Cardiac septum (tissue), 1 donor: ENCODE measurements around the gene MICAL2. TPM values are rescaled to one million over a fixed set of nuclear protein-coding genes. Genes with fewer than 3 reads are reported as not detected.

ENCODE experiments used
- DNase-seq: peaks from one replicate; pipeline ENCODE4 v3.0.0-alpha.2; 2020; ENCODE audit warnings: low spot score
- intact Hi-C: fragments of 100-400 bp; cut with DNase I; formaldehyde crosslinking; loops from one replicate; pipeline ENCODE4 v1.14.0; 2022
- total RNA-seq: library from RNA; stranded (reverse); fragmentation: NEBNext Ultra II Directional; extraction: Animal tissue kit (Norgen Biotek cat#: 25700); gene quantifications from one replicate; pipeline ENCODE4 v1.2.1, GENCODE V29; 2021
- donor health status: DM: no; HTN: no; CAD: no.

MICAL2 gene
- total RNA-seq, 1 donor from 2014 or later: 98.7 TPM

- intact Hi-C loops: no loop called here
- DNase-seq: no peak
These were observed 18.3 kb upstream of the MICAL2 start for GRCh38 chr11:12091956-12092558.

- intact Hi-C loops: no loop called here
These were observed 17.7 kb upstream of the MICAL2 start for GRCh38 chr11:12092714-12093113.

GRCh38 chr11:12094872-12095800 lies 15.3 kb upstream of the MICAL2 start:
- intact Hi-C loops: no loop called here
- DNase-seq: no peak

More at GRCh38 chr11:12092714-12093113, 17.7 kb upstream of the MICAL2 start:
- no peak for DNase-seq

DNA sequence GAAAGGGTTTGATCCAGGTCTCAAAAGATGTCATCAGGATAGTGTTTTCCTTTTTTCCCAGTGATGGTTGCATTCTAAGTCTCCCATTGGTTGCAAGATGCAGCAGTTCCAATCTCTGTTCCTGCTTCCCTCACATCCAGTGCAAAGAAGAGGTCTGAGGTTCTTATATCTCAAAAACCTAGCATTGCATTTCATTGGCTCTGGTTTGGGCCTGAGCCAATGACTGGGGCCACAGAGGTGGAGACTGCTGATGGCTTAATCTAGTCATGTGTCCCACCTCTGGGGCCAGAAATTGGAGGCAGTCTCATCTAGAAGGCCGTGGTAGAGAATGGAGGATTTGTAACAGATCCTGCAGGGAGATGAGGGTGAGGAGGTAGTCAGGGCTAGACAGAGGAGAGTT lies 13.2 kb upstream of the MICAL2 start:
- intact Hi-C loops: no loop called here
- no peak for DNase-seq

- intact Hi-C loops: no loop called here
- DNase-seq: no peak
These were observed 11.8 kb upstream of the MICAL2 start for GRCh38 chr11:12098601-12099000.

DNA sequence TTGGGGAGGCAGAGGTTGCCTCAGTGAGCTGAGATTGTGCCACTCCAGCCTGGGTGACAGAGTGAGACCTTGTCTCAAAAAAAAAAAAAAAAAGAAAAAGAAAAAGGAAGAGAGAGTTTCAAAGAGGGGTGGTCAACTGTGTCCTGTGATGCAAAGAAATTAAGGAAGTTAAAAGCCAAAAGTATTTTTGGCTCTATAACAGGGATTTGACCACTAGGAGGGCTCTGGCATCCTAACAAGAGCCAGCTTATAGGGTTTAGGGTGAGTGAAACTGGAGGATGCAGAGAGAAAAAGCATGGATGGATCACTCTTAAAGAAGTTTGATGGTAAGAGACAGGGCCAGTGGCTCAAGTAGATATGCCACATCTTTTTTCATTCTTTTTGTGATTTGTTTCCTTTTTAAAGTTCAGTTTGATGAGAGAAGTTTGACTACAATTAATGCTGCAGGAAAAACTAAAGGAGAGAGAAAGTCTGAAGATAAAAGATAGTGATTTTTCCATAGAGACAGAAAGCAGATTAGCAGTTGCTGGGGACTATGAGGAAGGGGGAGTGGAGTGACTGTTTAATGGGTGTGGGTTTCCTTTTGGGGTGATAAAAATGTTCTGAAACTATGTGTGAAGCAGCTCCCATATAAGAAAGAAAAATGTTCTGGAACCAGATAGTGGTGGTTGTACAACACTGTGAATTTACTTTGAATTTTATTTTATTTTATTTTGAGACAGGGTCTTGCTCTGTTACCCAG lies 11.1 kb upstream of the MICAL2 start:
- no peak for DNase-seq
- intact Hi-C loops: no loop called here

DNA sequence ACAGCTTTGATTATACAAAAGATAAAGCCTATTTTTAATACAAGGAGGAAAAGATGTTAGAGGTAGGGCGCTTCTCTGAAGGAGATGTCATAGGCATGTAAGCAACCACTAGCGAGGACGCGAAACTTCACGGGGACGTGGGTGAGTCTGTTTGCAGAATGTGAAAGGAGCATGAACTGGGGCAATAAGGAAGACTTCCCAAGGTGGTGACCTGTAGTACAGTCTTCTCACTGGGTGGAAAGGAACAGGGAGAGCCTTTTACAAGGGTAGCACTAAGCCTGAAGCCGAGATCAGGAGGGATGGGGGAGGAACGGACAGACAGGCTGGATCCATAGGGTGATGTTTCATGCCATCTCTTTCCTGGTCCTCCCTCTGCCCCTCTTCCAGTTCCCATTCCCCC lies 10.0 kb upstream of the MICAL2 start:
- no peak for DNase-seq
- intact Hi-C loops: loop anchor here (5.0 kb wide), 1 partner anchor 57 kb away; no protein-coding TSS in a partner anchor

DNA sequence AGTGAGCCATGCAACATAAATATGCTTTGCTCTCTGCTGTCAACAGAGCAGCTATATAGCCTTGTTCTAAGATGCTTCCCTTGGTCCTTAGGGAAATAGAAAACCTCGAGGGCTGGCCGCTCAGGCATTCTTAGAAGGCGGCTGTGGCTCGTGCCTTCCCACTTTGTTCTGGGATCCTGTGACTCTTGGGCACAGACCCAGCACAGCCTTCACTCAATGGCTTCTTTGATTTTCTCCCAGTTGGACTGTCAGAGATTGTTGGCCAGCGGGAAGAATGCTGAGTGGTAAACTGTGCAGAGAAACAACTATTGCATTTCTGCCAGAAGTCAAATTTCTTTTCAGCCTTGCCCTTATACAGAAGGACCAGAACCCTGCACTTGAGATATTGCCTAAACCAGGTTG lies 9.5 kb upstream of the MICAL2 start:
- intact Hi-C loops: loop anchor here (5.0 kb wide), 1 partner anchor 56 kb away; no protein-coding TSS in a partner anchor
- DNase-seq: no peak

- no peak for DNase-seq
- intact Hi-C loops: loop anchor here (5.0 kb wide), 1 partner anchor 56 kb away; no protein-coding TSS in a partner anchor
These were observed 9.1 kb upstream of the MICAL2 start for GRCh38 chr11:12101318-12101717.

DNA sequence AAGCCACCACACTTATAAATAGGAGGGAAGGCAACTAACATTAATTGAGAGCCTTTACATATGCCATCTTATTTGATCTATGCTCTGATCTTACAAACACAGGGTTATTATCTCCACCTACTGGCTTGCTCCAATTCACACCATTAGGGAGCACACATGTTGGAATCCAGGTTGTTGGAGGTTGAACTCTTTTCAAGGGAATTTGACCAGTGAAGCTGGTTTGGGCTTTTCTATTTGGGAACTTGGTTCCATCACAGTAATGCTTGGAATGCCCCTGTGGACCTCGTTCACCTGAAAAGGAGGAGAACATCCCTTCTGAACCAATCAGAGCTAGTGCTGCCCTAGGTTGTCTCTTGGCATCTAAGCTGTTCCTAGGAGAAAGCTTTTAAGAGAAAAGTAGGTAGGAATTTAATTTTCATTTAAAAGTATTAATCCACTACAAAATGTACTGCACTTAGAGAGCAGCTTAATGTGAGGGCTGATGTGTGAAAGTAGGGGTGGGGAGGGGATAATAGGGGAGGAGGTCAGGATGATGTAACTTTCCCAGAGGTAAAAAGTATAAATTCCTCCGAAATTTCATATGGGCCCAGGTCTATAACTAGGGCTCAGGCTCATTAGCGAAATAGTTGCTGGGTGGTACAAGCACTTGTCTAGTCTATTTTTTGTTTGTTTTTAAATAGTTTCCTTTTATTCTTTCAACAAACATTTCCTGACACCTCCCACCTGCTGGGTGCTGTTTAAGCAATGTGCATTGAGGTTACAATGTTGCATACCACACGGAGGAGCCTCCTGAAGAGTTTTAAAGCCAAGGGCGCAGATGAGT lies 7.6 kb upstream of the MICAL2 start:
- no peak for DNase-seq
- intact Hi-C loops: loop anchor here (5.0 kb wide), 1 partner anchor 55 kb away; no protein-coding TSS in a partner anchor

GRCh38 chr11:12103411-12104225 lies 6.8 kb upstream of the MICAL2 start:
- intact Hi-C loops: loop anchor here (5.0 kb wide), 1 partner anchor 54 kb away; no protein-coding TSS in a partner anchor
- no peak for DNase-seq

- intact Hi-C loops: no loop called here
- DNase-seq: no peak
These were observed 4.9 kb upstream of the MICAL2 start for GRCh38 chr11:12105471-12105870.

DNA sequence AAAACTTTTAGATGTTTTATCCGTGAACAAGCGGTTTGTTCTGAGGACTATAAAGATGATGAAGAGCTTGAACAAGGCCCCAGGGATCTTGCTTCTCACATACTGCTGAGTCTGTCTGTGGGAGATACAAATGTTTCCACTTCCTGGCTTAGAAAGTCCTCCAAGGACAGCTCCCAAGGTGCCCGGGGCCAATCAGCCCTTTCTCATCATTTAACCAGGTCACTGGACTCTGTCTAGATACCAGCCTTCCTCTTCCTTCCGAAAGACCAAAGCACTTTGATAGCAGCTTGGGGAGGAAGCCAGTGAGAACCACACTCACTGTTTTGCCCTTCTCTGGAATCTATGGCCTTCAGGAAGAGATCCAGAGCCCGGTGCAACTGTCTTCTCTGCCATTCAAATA lies 4.3 kb upstream of the MICAL2 start:
- intact Hi-C loops: no loop called here
- no peak for DNase-seq

- no peak for DNase-seq
- intact Hi-C loops: no loop called here
These were observed 3.9 kb upstream of the MICAL2 start for GRCh38 chr11:12106501-12106900.

DNA sequence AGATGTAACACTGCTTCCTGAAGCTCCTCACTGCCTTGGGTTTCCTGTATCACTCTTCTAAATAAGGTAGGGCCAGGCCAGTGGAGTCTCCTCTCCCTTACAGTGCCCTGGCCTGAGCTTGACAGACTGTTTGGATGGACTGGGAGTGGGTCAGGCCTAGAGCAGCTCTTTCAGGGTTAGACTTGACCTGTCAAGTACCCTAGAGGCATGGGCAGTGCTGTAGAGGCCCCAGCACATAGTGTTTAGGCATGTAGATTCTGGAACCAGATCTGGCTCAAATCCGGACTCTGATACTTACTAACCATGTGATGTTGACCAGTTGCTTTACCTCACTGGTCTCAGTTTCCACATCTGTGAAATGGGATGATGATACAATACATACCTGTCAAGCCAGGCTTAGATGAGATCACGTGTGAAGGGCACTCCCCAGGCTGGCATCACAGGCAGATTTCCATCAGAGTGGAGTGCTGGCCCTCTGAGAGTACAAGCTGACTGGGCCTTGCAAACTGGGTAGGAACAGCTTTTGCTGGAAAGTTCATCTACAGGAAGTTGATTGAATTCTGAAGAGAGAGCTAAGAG lies 1.4 kb upstream of the MICAL2 start:
- intact Hi-C loops: no loop called here
- no peak for DNase-seq

- intact Hi-C loops: loop anchor here (5.0 kb wide), 1 partner anchor 113 kb away; no protein-coding TSS in a partner anchor
- no peak for DNase-seq
These were observed 696 bp upstream of the MICAL2 start for GRCh38 chr11:12109591-12110196.

- no peak for DNase-seq
- intact Hi-C loops: loop anchor here (5.0 kb wide), 1 partner anchor 111 kb away; no protein-coding TSS in a partner anchor
These were observed 541 bp downstream of the MICAL2 start for GRCh38 chr11:12110714-12111548.
